Activated CD8-positive, alpha-beta memory T cell treated with anti-CD3 and anti-CD28 coated beads, Interleukin-2, amount 10 ng/mL, durations not matched to agents 7 days and 5 days (primary cell): ENCODE results near the gene RABGGTA. TPM values are rescaled to one million over a fixed set of nuclear protein-coding genes. Genes with fewer than 3 reads are reported as not detected.
A peak's percentile ranks its signal among the peaks of the same experiment; 100 is the strongest.

Source experiments
- ATAC-seq: fragments of 150-1000 bp; cut with Tn5 transposase; one replicate; pipeline ENCODE4 v1.10.0; 2021; ENCODE audit warnings: moderate library complexity
- CTCF ChIA-PET: fragments of 350-600 bp; sonication (Branson Sonifier 250); formaldehyde crosslinking; loops from one replicate; lab custom pipeline; 2021; ENCODE audit warnings: antibody characterized with exemption; lab: Charles Lee
- DNase-seq: peaks from one replicate; pipeline ENCODE4 v3.0.0-alpha.2; 2020
- H3K27ac Mint-ChIP-seq: one replicate; pipeline ENCODE4 v1.8.0; 2021; ENCODE audit warnings: mild to moderate bottlenecking, mixed read lengths
- H3K27me3 Mint-ChIP-seq: one replicate; pipeline ENCODE4 v1.8.0; 2021; ENCODE audit warnings: mixed read lengths
- H3K36me3 Mint-ChIP-seq: one replicate; pipeline ENCODE4 v1.8.0; 2021; ENCODE audit warnings: mild to moderate bottlenecking, mixed read lengths
- H3K4me1 Mint-ChIP-seq: one replicate; pipeline ENCODE4 v1.8.0; 2021; ENCODE audit warnings: mixed read lengths
- H3K4me3 Mint-ChIP-seq: one replicate; pipeline ENCODE4 v1.8.0; 2021; ENCODE audit warnings: mild to moderate bottlenecking, moderate library complexity, mixed read lengths
- H3K9me3 Mint-ChIP-seq: one replicate; pipeline ENCODE4 v1.8.0; 2022; ENCODE audit warnings: low read depth, mixed read lengths
- total RNA-seq, 2 experiments: library from RNA; stranded (reverse); gene quantifications; one replicate each; pipeline ENCODE4 v1.2.3, GENCODE V29; 2021

RABGGTA gene
- total RNA-seq, 2 experiments from 2014 or later, result 34.3 to 44.6 TPM

DNA sequence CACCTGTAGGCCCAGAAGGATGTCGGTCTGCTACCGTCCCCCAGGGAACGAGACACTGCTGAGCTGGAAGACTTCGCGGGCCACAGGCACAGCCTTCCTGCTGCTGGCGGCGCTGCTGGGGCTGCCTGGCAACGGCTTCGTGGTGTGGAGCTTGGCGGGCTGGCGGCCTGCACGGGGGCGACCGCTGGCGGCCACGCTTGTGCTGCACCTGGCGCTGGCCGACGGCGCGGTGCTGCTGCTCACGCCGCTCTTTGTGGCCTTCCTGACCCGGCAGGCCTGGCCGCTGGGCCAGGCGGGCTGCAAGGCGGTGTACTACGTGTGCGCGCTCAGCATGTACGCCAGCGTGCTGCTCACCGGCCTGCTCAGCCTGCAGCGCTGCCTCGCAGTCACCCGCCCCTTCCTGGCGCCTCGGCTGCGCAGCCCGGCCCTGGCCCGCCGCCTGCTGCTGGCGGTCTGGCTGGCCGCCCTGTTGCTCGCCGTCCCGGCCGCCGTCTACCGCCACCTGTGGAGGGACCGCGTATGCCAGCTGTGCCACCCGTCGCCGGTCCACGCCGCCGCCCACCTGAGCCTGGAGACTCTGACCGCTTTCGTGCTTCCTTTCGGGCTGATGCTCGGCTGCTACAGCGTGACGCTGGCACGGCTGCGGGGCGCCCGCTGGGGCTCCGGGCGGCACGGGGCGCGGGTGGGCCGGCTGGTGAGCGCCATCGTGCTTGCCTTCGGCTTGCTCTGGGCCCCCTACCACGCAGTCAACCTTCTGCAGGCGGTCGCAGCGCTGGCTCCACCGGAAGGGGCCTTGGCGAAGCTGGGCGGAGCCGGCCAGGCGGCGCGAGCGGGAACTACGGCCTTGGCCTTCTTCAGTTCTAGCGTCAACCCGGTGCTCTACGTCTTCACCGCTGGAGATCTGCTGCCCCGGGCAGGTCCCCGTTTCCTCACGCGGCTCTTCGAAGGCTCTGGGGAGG, 39.5 kb upstream of the RABGGTA start, which contains the start of gene LTB4R:
Gene LTB4R (plus strand): TSS at position 857 of the 959 bp plus-strand sequence. CDS start 4,150 bp downstream, outside the sequence.
- Mint-ChIP-seq H3K36me3 (peaks cover 31% of the 10 kb centered on the region), H3K27ac (peak within 1 kb of the TSS; percentile 87), H3K9me3 (no peaks in the 10 kb centered on the region), H3K4me3 (peak within 1 kb of the TSS; percentile 75), H3K4me1 (peaks cover 72% of the 10 kb centered on the region), H3K27me3 (no peaks in the 10 kb centered on the region)
- CTCF ChIA-PET, result interaction anchor here (0.7 to 20.8 kb wide), 18 partner anchors 12 to 196 kb away, joined by 3 to 541 read pairs (median 12); partner anchors contain the start of genes ADCY4, CBLN3, CHMP4A and DCAF11
- peak; percentile 80 for DNase-seq
- ATAC-seq, result peak; percentile 90

DNA sequence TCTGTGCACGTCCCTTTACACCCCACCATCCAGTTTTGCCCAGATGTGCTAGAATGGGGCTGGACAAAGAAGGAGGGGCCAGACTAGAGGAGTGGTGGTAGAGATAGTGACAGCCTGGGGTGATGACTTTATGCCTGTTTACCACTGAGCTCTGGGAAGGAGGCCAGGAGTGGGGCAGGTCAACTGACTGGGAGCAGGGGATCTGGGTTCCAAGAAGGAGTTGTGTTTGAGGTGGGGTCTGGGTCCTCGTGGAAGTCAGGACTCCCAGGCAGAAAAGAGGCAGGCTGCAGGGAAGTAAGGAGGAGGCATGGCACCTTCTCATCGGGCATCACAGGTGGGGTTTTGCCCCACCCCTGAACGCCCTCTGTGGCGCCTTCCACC, 38.9 kb upstream of the RABGGTA start:
- Mint-ChIP-seq H3K36me3 (peaks cover 34% of the 10 kb centered on the region), H3K4me1 (peaks cover 67% of the 10 kb centered on the region), H3K27ac (peak overlapping the region; percentile 80), H3K9me3 (no peaks in the 10 kb centered on the region), H3K4me3 (peak overlapping the region; percentile 75), H3K27me3 (no peaks in the 10 kb centered on the region)
- ATAC-seq, result no peak
- CTCF ChIA-PET, result interaction anchor here (0.7 to 20.8 kb wide), 17 partner anchors 11 to 195 kb away, joined by 3 to 541 read pairs (median 12); partner anchors contain the start of genes ADCY4, CBLN3, CHMP4A and DCAF11
- DNase-seq, result no peak

DNA sequence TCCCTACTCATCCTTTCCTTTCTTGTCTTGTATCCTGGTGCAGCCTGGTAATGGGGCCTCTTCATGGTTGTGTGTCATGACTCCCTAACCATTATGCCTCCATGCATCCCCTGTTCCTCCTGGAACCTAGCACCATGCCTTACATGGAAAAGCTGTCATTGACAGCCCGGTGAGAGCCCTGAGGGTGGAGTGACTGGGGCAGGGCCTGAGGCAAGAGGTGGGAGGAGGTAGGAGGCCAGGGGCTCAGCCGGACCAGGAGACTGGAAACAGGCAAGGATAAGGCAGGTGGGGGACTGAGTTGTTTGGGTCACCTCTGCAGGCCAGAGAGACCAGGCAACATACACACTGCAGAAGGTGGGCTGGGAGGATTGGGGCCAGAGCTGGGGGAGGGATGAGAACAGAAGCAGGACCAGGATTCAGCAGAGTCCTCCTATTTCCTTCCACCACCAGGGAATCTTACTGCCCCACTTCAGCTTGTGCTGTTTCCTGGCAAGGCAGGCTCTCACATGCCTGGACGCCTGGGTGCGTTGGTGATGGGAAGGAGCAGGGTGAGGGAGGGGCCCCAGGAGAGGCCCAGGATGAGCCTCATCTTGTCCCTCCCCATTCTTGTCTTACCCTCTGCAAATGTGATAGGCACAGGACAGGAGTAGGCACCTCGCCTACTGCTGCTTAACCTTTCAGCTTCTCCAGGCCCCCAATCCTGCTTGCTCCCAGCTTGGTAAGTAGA, 38.3 kb upstream of the RABGGTA start, which contains the start of gene LTB4R2:
Gene LTB4R2 (plus strand): TSS at position 603 of the 727 bp plus-strand sequence. CDS start 525 bp downstream, outside the sequence.
- Mint-ChIP-seq H3K4me3 (peak within 1 kb of the TSS; percentile 75), H3K27ac (peak within 1 kb of the TSS; percentile 80), H3K27me3 (no peaks in the 10 kb centered on the region), H3K4me1 (peaks cover 62% of the 10 kb centered on the region), H3K9me3 (no peaks in the 10 kb centered on the region), H3K36me3 (peaks cover 39% of the 10 kb centered on the region)
- ATAC-seq (no peak), DNase-seq (no peak)
- CTCF ChIA-PET, result interaction anchor here (1.5 to 20.8 kb wide), 14 partner anchors 11 to 195 kb away, joined by 4 to 541 read pairs (median 24); partner anchors contain the start of genes ADCY4, CBLN3, CHMP4A and DCAF11

DNA sequence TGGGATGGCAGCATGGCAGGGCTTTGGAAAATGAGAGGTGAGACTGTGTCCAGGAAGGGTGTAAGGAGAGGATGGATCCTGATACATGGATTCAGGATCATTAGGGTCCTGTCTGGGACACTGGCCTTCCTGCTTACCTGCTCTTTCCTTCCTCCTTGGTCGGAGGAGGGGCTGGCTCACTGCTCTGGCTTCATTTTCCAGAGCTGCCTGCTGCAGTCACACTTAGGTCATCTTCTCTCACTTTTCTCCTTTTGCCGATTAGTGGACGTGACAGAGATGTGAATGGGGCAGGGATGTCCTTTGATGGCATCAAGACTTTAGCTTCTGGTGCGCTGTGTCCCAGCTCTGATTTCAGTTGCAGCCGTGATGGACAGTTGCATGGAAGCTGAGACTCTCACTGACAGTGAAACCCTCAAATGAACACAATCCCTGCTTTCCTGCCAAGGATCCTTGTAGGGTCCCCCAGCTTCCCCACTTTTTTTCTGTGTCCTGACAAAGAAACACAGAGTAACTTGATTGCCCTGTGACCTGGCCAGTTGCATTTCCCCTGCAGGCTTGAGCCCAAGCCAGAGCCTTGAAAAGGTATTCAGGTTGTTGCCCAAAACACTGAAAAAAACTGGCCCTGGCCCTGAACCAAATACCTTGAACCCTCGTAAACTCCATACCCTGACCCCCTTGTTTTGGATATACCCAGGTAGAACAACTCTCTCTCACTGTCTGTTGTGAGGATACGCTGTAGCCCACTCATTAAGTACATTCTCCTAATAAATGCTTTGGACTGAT, 37.1 kb upstream of the RABGGTA start:
- Mint-ChIP-seq H3K4me3 (no peak overlapping the region), H3K9me3 (no peaks in the 10 kb centered on the region), H3K27ac (no peak overlapping the region), H3K27me3 (no peaks in the 10 kb centered on the region), H3K4me1 (peaks cover 50% of the 10 kb centered on the region), H3K36me3 (peaks cover 37% of the 10 kb centered on the region)
- DNase-seq (no peak), ATAC-seq (no peak)
- CTCF ChIA-PET, result interaction anchor here (0.7 to 20.8 kb wide), 32 partner anchors 9 to 250 kb away, joined by 3 to 541 read pairs (median 6); partner anchors contain the start of genes ADCY4, CBLN3, CHMP4A and DHRS1

DNA sequence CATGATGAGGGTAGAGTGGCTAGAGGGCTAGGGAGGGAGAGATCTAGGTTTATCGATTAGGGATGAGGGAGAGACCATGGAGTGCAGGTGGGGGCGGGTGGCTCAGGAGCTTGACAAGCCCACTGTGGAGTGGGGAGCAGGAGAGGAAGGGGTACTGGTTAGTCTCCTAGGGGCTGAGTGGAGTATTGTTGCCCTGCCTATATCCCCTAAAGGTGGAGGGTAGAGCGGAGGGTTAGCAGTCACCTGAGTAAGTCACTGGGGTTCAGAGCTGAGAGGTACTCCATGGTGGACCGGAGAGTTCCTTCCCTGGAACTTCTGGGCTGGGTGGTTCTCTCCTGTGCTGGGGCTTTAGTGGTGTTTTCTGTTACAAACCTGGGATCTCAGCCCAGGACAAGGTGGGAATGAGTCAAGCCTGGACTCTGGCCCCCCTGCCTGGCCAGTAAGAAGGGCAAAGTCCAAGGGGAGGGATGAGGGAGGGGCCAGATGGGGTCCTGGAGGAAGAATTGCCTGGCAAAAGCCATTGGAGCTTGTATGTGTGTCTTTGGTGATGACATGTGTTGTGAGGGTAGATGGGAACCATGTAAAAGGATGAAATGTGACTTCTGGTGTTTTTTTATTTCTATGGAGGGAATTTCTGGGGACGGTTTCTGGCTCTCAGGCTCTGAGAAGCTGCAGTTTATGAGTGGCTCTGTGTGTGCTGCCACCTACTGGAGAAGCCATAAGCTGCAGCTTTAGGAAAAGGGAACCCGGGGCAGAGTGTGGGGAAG, 36.4 kb upstream of the RABGGTA start, which contains the start of gene CIDEB:
Gene CIDEB (minus strand): TSS at position 403 of the 767 bp plus-strand sequence. CDS start 119 bp downstream, at position 284.
- Mint-ChIP-seq H3K27ac (peak within 1 kb of the TSS; percentile 67), H3K36me3 (peaks cover 41% of the 10 kb centered on the region), H3K4me1 (peaks cover 42% of the 10 kb centered on the region)

DNA sequence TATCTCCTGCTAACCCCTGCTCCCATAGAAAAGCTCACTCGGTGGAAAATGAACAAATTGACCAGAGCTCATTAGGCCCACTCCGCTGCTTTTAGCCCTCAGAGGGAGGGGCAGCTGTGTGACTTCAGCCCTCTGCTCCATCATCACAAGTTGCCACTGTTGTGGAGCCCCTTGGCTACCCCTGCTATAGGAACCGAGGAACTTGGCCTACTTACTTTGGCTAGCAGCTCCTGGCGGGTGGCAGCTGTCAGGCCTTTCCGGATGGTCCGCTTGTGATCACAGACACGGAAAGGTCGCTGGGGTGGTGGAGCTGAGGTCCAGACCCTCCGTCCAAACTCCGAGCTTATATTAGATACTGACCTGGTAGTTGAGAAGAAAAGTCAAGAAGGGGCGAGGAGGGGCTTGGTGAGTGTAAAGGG, 35.8 kb upstream of the RABGGTA start:
- no peaks in the 10 kb centered on the region for H3K27me3 Mint-ChIP-seq
- H3K4me1 Mint-ChIP-seq, result peaks cover 36% of the 10 kb centered on the region
- CTCF ChIA-PET, result interaction anchor here (0.6 to 20.8 kb wide), 17 partner anchors 8 to 214 kb away, joined by 3 to 541 read pairs (median 20); partner anchors contain the start of genes ADCY4, CBLN3, DHRS1 and GMPR2
- no peak for DNase-seq
- H3K9me3 Mint-ChIP-seq, result no peaks in the 10 kb centered on the region
- H3K4me3 Mint-ChIP-seq, result no peak overlapping the region
- H3K27ac Mint-ChIP-seq, result peak overlapping the region; percentile 67
- peaks cover 45% of the 10 kb centered on the region for H3K36me3 Mint-ChIP-seq
- ATAC-seq, result no peak

More for the DNA sequence above, 36.4 kb upstream of the RABGGTA start, which contains the start of gene CIDEB:
- H3K4me3 Mint-ChIP-seq, result no peak within 1 kb of the TSS
- no peaks in the 10 kb centered on the region for H3K27me3 Mint-ChIP-seq
- no peaks in the 10 kb centered on the region for H3K9me3 Mint-ChIP-seq
- ATAC-seq, result no peak
- CTCF ChIA-PET, result interaction anchor here (0.6 to 20.8 kb wide), 34 partner anchors 9 to 249 kb away, joined by 3 to 541 read pairs (median 6); partner anchors contain the start of genes ADCY4, CBLN3, CHMP4A and DHRS1
- peak; percentile 76 for DNase-seq

DNA sequence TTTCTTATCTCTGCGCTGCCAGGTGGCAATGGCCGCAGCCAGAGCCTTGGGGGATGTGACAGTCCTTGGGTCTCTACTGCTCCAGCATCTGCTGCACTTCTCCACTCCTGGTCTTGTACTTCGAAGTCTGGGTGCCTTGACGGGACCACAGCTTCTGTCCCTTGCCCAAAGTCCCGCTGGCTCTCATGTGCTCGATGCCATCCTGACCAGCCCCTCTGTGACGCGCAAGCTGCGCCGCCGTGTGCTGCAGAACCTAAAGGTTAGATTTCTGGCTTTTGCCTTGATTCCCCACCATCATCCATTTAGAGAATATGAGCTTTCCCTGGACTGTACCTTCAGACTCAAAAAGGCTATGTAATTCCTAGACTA, 32.6 kb upstream of the RABGGTA start:
- Mint-ChIP-seq H3K4me1 (peaks cover 37% of the 10 kb centered on the region), H3K36me3 (peaks cover 42% of the 10 kb centered on the region), H3K27ac (no peak overlapping the region), H3K4me3 (no peak overlapping the region), H3K27me3 (no peaks in the 10 kb centered on the region), H3K9me3 (no peaks in the 10 kb centered on the region)
- ATAC-seq (no peak), DNase-seq (no peak)
- CTCF ChIA-PET, result interaction anchor here (0.9 to 20.8 kb wide), 3 partner anchors 6 to 61 kb away, joined by 3 to 541 read pairs (median 169); partner anchors contain the start of genes CIDEB, GMPR2, LTB4R and LTB4R2

DNA sequence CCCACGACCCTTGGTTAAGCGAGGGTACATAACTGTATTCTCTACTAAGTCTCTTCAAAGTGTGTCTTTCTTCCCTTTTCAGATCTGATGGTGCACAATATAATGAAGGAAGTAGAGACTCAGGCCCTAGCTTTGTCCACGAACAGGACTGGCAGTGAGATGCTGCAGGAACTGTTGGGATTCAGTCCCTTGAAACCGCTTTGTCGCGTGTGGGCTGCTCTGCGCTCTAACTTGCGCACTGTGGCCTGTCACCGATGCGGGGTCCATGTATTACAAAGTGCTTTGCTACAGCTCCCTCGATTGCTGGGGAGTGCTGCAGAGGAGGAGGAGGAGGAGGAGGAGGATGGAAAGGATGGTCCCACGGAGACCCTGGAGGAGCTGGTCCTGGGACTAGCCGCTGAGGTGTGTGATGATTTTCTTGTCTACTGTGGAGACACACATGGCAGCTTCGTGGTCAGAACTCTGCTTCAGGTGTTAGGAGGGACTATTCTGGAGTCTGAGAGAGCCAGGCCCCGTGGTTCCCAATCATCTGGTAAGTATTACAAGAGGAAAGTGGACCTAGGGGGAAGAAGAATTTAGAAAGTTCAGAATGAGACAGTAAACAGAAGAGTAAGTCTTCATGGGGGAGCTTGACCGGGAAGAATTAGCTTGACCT, 29.1 kb upstream of the RABGGTA start:
- CTCF ChIA-PET, result interaction anchor here (1.0 to 20.8 kb wide), 11 partner anchors 9 to 242 kb away, joined by 3 to 541 read pairs (median 20); partner anchors contain the start of genes CHMP4A, CIDEB, GMPR2 and LTB4R

DNA sequence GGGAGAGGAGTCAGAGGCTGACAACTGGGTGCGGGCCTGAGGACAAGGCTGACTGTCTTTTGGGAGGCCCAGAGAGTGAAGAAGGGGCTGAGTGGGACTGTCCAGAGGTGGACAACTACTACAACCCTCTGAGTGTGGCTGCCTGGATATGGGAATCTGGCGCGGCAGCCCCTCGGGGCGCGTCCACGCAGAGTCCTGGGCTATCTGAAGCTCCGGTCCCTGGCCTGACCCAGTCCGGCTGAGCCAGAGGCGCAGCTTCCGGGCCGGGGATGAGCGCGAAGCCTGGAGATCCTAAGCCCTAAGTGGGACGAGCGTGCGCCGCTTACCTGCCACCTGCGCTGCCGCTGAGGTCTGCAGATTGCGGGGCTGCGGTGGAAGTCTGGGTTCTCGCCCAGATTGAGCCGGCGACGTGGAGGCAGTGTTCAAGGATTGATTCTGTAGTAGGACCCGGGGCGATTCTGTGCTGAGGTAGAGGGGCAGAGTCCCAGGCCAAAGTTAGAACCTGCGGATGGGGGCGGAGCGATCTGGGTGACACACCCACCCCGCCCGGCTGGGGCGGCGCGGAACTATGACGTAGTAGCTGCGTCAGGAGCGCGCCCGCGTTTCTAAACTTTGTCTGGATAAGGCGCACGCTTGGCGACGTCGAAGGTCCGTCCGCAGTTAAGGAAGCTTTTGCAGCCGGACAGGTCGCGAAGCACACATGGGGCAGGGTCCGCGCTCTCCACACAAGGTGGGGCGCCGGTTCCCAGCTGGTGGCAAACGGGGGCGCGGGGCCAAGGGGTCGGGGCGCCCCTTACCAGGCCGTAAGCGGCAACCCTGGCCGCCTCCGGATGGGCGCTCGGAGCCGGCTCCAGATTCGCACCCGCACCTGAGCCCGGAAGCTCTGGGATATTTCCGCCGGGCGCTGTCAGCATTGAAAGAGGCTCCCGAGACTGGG, 28.1 kb upstream of the RABGGTA start, which contains the start of the genes DHRS1 and NOP9:
Gene DHRS1 (minus strand): TSS at position 526 of the 937 bp plus-strand sequence. CDS start 674 bp downstream, outside the sequence.
Gene NOP9 (plus strand): TSS at position 596 of the 937 bp plus-strand sequence. CDS start 105 bp downstream, at position 701.
- H3K27me3 Mint-ChIP-seq, result no peaks in the 10 kb centered on the region
- H3K4me1 Mint-ChIP-seq, result peaks cover 55% of the 10 kb centered on the region
- peak within 1 kb of the TSS; percentile 89 for H3K27ac Mint-ChIP-seq
- DNase-seq, result peak; percentile 93
- H3K4me3 Mint-ChIP-seq, result peak within 1 kb of the TSS; percentile 86
- peak; percentile 87 for ATAC-seq
- H3K9me3 Mint-ChIP-seq, result no peaks in the 10 kb centered on the region
- peaks cover 30% of the 10 kb centered on the region for H3K36me3 Mint-ChIP-seq
- CTCF ChIA-PET, result interaction anchor here (1.0 to 20.8 kb wide), 11 partner anchors 10 to 241 kb away, joined by 3 to 541 read pairs (median 20); partner anchors contain the start of genes CHMP4A, CIDEB, GMPR2 and LTB4R

More for the DNA sequence above, 29.1 kb upstream of the RABGGTA start:
- H3K4me1 Mint-ChIP-seq, result peaks cover 54% of the 10 kb centered on the region
- no peak for DNase-seq
- H3K36me3 Mint-ChIP-seq, result peaks cover 37% of the 10 kb centered on the region
- H3K9me3 Mint-ChIP-seq, result no peaks in the 10 kb centered on the region
- H3K27ac Mint-ChIP-seq, result peak overlapping the region; percentile 89
- H3K4me3 Mint-ChIP-seq, result peak overlapping the region; percentile 86
- no peaks in the 10 kb centered on the region for H3K27me3 Mint-ChIP-seq
- ATAC-seq, result no peak

DNA sequence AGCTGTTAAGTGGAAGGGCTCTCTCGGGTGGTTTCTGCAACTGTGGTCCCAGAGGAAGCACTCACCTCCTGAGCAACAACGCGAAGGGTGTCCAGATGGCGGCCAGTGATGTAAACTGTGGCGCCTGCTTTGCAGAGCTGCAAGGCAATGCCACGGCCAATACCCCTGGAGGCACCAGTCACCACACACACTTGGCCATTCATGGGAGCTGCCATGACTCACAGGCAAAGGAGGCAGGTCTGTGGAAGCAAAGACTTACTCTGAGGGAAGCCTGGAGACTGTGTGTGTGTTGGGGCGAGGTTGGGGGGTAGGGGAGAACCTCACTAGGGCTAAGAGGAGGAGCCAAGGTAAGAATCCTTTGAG, 27.5 kb upstream of the RABGGTA start:
- Mint-ChIP-seq H3K4me3 (peak overlapping the region; percentile 86), H3K4me1 (peaks cover 55% of the 10 kb centered on the region), H3K27me3 (no peaks in the 10 kb centered on the region), H3K36me3 (peaks cover 26% of the 10 kb centered on the region), H3K9me3 (no peaks in the 10 kb centered on the region), H3K27ac (peak overlapping the region; percentile 89)
- CTCF ChIA-PET, result interaction anchor here (1.2 to 20.8 kb wide), 10 partner anchors 9 to 241 kb away, joined by 3 to 541 read pairs (median 30); partner anchors contain the start of genes CHMP4A, CIDEB, EMC9 and GMPR2
- ATAC-seq (peak; percentile 4), DNase-seq (no peak)
